Anterior cingulate cortex (tissue), 58 donors: ENCODE results near the gene ERCC3.

Experiments used
- DNase-seq, 58 donors: peaks; one replicate each; lab custom pipeline; 2025; lab: John Stamatoyannopoulos, UW

ERCC3 gene

GRCh38 chr2:127293748-127294562 lies at the start of gene ERCC3:
ERCC3 (minus strand) TSS chr2:127294144; CDS start chr2:127294081, 63 bp downstream.
- DNase-seq, result peak in 57 of 58 donors; percentile 33 to 87 (median 71)

- DNase-seq, result no peak
Measured at GRCh38 chr2:127343277-127343676, 49.3 kb upstream of the ERCC3 start.

GRCh38 chr2:127342101-127342500 lies 48.2 kb upstream of the ERCC3 start:
- DNase-seq, result no peak

- DNase-seq, result no peak
Measured at GRCh38 chr2:127332335-127332734, 38.4 kb upstream of the ERCC3 start.

- DNase-seq, result no peak
Measured at GRCh38 chr2:127330753-127331152, 36.8 kb upstream of the ERCC3 start.

GRCh38 chr2:127326289-127326945 lies 32.5 kb upstream of the ERCC3 start:
- no peak for DNase-seq

- peak in 3 of 58 donors; percentile 8 to 38 (median 18) for DNase-seq
Measured at GRCh38 chr2:127324635-127325034, 30.7 kb upstream of the ERCC3 start.

- DNase-seq, result no peak
Measured at GRCh38 chr2:127321303-127321702, 27.4 kb upstream of the ERCC3 start.

GRCh38 chr2:127320586-127321275 lies 26.8 kb upstream of the ERCC3 start:
- DNase-seq, result no peak

- no peak for DNase-seq
Measured at GRCh38 chr2:127320067-127320466, 26.1 kb upstream of the ERCC3 start.

GRCh38 chr2:127314193-127314988 lies 20.4 kb upstream of the ERCC3 start:
- DNase-seq, result no peak

- no peak for DNase-seq
Measured at GRCh38 chr2:127313406-127313805, 19.5 kb upstream of the ERCC3 start.

GRCh38 chr2:127310980-127311379 lies 17.0 kb upstream of the ERCC3 start:
- no peak for DNase-seq

- DNase-seq, result no peak
Measured at GRCh38 chr2:127309468-127309867, 15.5 kb upstream of the ERCC3 start.

GRCh38 chr2:127308586-127309138 lies 14.7 kb upstream of the ERCC3 start:
- DNase-seq, result no peak

- no peak for DNase-seq
Measured at GRCh38 chr2:127305990-127306585, 12.1 kb upstream of the ERCC3 start.

- no peak for DNase-seq
Measured at GRCh38 chr2:127302168-127302567, 8.2 kb upstream of the ERCC3 start.

- no peak for DNase-seq
Measured at GRCh38 chr2:127293386-127293747, 577 bp downstream of the ERCC3 start.

- DNase-seq, result no peak
Measured at GRCh38 chr2:127288274-127288673, 5.7 kb downstream of the ERCC3 start.

GRCh38 chr2:127283275-127283674 lies 10.7 kb downstream of the ERCC3 start:
- DNase-seq, result no peak
